Esophagus muscularis mucosa (tissue), 4 donors: ENCODE data around the gene CSTA. TPM values are rescaled to one million over a fixed set of nuclear protein-coding genes. Genes with fewer than 3 reads are reported as not detected.
A peak's percentile ranks its signal among the peaks of the same experiment; 100 is the strongest.

Source experiments
- DNase-seq: peaks from one replicate; pipeline ENCODE4 v3.0.0-alpha.2; 2017; ENCODE audit errors: extremely low spot score
- H3K27ac ChIP-seq, 4 donors: fragments of 200-600 bp; sonication (generic); replicated peaks in 1 of 4; 1 replicate in 3 of 4; 2 replicates in 1 of 4; pipeline ENCODE4 v1.5.1; 2016 to 2019; ENCODE audit warnings: mild to moderate bottlenecking in 1 of 4
- H3K27me3 ChIP-seq, 4 donors: fragments of 200-600 bp; sonication (generic); one replicate each; pipeline versions ENCODE4 v1.5.1 to v1.6.0; 2016 to 2019
- H3K36me3 ChIP-seq, 4 donors: fragments of 200-600 bp; sonication (generic); one replicate each; pipeline ENCODE4 v1.5.1; 2016 to 2019
- H3K4me1 ChIP-seq, 4 donors: fragments of 200-600 bp; sonication (generic); one replicate each; pipeline ENCODE4 v1.5.1; 2016 to 2019
- H3K4me3 ChIP-seq, 4 donors: fragments of 200-600 bp; sonication (generic); 1 replicate in 2 of 4; 2 replicates in 2 of 4; pipeline ENCODE4 v1.5.1; 2016 to 2019; ENCODE audit warnings: mild to moderate bottlenecking in 4 of 4, moderate library complexity in 1 of 4
- H3K9me3 ChIP-seq, 4 donors: fragments of 200-600 bp; sonication (generic); 1 replicate in 3 of 4; 2 replicates in 1 of 4; pipeline ENCODE4 v1.5.1; 2016 to 2019
- CTCF ChIP-seq, 3 experiments: fragments of 200-600 bp in 2 of 3; fragments of 450-650 bp in 1 of 3; sonication (generic) in 2 of 3; IDR thresholded peaks; one replicate each; pipeline ENCODE4 v1.5.1; 2017 to 2019; ENCODE audit warnings: antibody characterized with exemption in 3 of 3, mild to moderate bottlenecking in 2 of 3, moderate library complexity in 1 of 3
- EP300 ChIP-seq: sonication (generic); formaldehyde crosslinking; IDR thresholded peaks from one replicate; pipeline ENCODE4 v1.6.1; 2017; ENCODE audit warnings: antibody characterized with exemption
- POLR2A ChIP-seq: fragments of 450-650 bp; IDR thresholded peaks from one replicate; pipeline ENCODE4 v1.6.1; 2017; ENCODE audit warnings: antibody characterized with exemption, moderate library complexity, mild to moderate bottlenecking, low read depth
- POLR2AphosphoS5 ChIP-seq, 2 donors: sonication (generic); formaldehyde crosslinking; IDR thresholded peaks; one replicate each; pipeline ENCODE4 v1.6.1; 2017; ENCODE audit warnings: antibody characterized with exemption in 2 of 2
- WGBS: methylation state at CpG from one replicate; pipeline ENCODE4 v1.1.5; 2018; 5-methylcytosine and 5-hydroxymethylcytosine counted together
- intact Hi-C: fragments of 100-400 bp; cut with DNase I; formaldehyde crosslinking; loops from one replicate; pipeline ENCODE4 v1.15.1; 2023
- total RNA-seq, 4 donors: library from RNA; depleted of rRNA; stranded (reverse); fragments of >200 nt; gene quantifications; one replicate each; pipeline versions ENCODE4 v1.1.0 to v1.2.1, GENCODE V29; 2016

CSTA gene
- total RNA-seq, 4 donors from 2014 or later = 1.3 to 3.5 (median 2.4) TPM

- no peak for DNase-seq
- TF ChIP-seq CTCF (IDR thresholded peaks at IDR 0.05) (no peak), EP300 (no peak), POLR2A (no peak), POLR2AphosphoS5 (IDR thresholded peaks at IDR 0.05) (no peak)
- 56% methylated on average over 2 of the region's 2 CpGs for WGBS
- H3K27me3 ChIP-seq = no peaks in the 10 kb centered on the region
- intact Hi-C loops = no loop called here
- no peaks in the 10 kb centered on the region for H3K4me1 ChIP-seq
- H3K9me3 ChIP-seq = no peaks in the 10 kb centered on the region
- no peak overlapping the region for H3K4me3 ChIP-seq
- peaks cover 6 to 43% (median 28%) of the 10 kb centered on the region in 4 donors for H3K36me3 ChIP-seq
- H3K27ac ChIP-seq = no peak overlapping the region
Observed at GRCh38 chr3:122357828-122358702, 33.0 kb downstream of the CSTA start.

- no peaks in the 10 kb centered on the region for H3K4me1 ChIP-seq
- 80% methylated on average over 2 of the region's 2 CpGs for WGBS
- no peak overlapping the region for H3K27ac ChIP-seq
- H3K36me3 ChIP-seq = peaks cover 6 to 49% (median 30%) of the 10 kb centered on the region in 4 donors
- peak; percentile 66 for DNase-seq
- no peak overlapping the region for H3K4me3 ChIP-seq
- H3K27me3 ChIP-seq = no peaks in the 10 kb centered on the region
- no peak for TF ChIP-seq CTCF (IDR thresholded peaks at IDR 0.05)
- TF ChIP-seq POLR2A = no peak
- TF ChIP-seq POLR2AphosphoS5 (IDR thresholded peaks at IDR 0.05) = no peak
- TF ChIP-seq EP300 = no peak
- H3K9me3 ChIP-seq = no peaks in the 10 kb centered on the region
- intact Hi-C loops = no loop called here
Observed at GRCh38 chr3:122358703-122359032, 33.6 kb downstream of the CSTA start.

- DNase-seq = no peak
- Histone ChIP-seq H3K9me3 (no peaks in the 10 kb centered on the region), H3K27ac (no peak overlapping the region), H3K27me3 (no peaks in the 10 kb centered on the region), H3K36me3 (peaks cover 6 to 82% (median 60%) of the 10 kb centered on the region in 4 donors), H3K4me3 (no peak overlapping the region), H3K4me1 (no peaks in the 10 kb centered on the region)
- intact Hi-C loops = no loop called here
- WGBS = 94% methylated on average over 2 of the region's 2 CpGs
- TF ChIP-seq POLR2AphosphoS5 (IDR thresholded peaks at IDR 0.05) (no peak), EP300 (no peak), CTCF (IDR thresholded peaks at IDR 0.05) (no peak), POLR2A (no peak)
Observed at GRCh38 chr3:122362026-122362425, 37.0 kb downstream of the CSTA start.

- TF ChIP-seq CTCF (IDR thresholded peaks at IDR 0.05) (no peak), EP300 (no peak), POLR2AphosphoS5 (IDR thresholded peaks at IDR 0.05) (no peak), POLR2A (no peak)
Observed at GRCh38 chr3:122364490-122364889, 39.4 kb downstream of the CSTA start.

More at GRCh38 chr3:122364490-122364889, 39.4 kb downstream of the CSTA start:
- 91% methylated on average over 2 of the region's 2 CpGs for WGBS
- H3K36me3 ChIP-seq = peaks cover 11 to 83% (median 61%) of the 10 kb centered on the region in 4 donors
- no peak overlapping the region for H3K27ac ChIP-seq
- intact Hi-C loops = no loop called here
- H3K27me3 ChIP-seq = no peaks in the 10 kb centered on the region
- H3K9me3 ChIP-seq = no peaks in the 10 kb centered on the region
- no peak for DNase-seq
- no peaks in the 10 kb centered on the region for H3K4me1 ChIP-seq
- no peak overlapping the region for H3K4me3 ChIP-seq
